HG02840 (cell line): ENCODE results near the gene MAP2K3.

Experiments used
- ATAC-seq: cut with Tn5 transposase; IDR thresholded peaks from one replicate; pipeline ENCODE4 v1.9.1; 2021; ENCODE audit warnings: mild to moderate bottlenecking, moderate library complexity, moderate number of reproducible peaks; ENCODE audit not compliant: unreplicated experiment, low FRiP score

The MAP2K3 gene

DNA sequence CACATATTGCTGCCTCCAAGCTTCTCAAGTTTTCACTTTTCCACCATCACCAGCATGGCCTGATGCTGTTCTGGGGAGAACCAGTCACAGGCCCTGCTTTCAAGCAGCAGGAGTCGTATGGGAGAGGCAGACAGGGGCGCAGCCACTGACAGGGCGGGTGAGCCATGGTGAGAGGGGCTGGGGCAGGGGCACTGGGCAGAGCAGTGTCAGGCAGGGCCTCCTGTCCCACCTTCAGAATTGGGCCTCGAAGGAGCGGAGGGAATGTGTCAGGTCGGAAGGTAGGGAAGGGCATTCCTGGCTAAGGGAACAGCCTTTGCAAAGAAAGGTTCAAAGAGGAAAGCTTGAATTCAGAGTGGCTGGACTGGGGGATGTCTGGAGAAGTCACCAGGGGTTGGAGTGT lies 4.9 kb upstream of the MAP2K3 start:
- ATAC-seq, result no peak

DNA sequence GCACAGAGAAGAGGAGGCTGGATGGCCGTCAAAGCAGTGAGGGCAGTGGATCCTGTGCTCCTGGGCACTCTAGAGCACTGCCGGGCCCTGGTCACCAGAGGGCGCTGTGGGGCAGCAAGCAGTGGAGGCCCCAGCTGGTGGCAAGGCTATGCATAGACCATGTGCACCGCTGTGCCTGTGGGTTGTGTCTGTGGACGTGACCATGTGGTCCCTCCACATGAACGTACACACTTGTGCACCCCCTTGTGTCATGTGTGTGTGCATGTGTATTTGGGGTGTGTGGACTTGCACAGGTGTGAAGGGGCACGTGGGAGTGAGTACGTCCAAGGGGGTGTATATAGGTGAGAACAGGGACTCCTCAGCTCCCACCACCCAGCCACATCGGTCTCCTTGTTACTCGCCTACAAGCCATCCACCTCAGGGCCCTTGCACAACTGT lies 4.4 kb upstream of the MAP2K3 start:
- ATAC-seq, result no peak

DNA sequence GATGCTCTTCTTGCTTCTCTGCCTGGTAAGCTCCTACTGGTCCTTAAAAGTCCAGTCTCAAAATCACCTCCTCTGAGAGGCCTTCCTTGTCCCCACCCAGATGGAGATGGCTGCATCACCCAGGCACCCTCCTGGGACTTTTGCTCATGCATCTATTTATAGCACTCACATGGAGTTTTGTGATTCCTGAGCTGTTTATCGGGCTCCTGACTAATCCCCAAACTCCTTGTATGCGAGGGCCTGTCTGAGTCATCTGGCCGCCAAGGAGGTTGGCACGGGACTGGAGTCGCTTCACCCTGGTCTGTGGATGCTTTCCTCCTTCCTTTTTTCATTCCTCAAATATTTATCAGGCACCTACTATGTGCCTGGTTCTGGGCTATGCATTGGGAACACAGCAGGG lies 2.3 kb upstream of the MAP2K3 start:
- ATAC-seq, result no peak

DNA sequence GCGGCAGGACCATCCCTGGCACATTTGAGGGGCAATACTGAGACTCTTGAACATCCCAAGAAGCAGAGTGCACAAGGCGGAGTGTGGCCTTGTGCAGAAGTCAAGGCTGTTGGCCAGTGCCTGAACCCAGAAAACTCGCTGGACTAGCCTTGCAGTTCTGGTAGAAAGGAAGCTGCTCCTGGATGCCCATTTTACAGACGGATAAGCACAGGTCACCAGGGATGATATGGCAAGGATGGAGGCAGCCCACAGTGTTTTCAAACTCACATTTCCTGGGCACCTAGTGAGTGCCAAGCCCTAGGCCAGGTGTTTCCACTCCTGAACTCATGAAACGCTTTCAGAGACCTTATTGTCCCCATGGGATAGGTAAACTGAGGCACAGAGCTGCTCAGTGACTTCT lies 1.7 kb upstream of the MAP2K3 start:
- ATAC-seq, result no peak

DNA sequence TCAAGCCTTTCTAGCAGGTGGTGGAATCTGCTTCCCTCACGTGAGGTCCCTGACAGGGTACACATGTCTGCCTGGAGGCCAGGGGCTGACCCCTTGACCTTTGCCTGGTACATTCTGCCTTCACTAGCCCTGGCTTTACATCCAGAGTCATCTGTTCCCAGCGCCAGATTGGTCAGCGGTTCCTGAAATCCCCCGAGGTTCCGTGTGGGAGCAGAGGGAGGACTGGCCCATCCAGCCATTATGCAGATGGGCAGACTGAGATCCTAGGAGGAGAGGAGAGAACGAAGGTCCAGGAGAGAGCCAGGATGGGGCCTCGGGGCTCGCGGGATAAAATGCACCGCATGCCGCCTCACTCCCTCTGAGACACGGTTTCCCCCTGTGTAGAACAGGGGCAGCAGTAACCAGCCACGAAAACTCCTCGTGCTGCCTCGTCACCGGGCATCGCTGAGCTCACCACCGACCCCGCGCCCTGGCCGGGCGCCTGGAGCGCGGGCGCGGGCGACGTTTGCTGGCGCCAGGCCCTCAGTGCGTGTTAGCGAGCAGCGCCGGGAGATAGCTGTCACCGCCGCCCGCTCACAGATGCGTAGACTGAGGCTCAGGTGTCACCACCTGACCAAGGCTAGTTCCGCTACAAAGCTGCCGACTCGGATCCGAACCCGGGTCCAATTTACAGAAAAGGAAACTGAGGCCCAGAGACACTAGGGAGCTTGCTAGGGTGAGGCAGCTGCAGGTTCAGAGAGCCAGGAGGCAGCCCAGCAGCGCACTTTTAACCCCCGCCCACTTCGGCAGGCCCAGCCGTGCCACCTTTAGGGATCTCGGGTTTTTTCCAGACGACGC lies 811 bp upstream of the MAP2K3 start:
- peak; percentile 10 for ATAC-seq

DNA sequence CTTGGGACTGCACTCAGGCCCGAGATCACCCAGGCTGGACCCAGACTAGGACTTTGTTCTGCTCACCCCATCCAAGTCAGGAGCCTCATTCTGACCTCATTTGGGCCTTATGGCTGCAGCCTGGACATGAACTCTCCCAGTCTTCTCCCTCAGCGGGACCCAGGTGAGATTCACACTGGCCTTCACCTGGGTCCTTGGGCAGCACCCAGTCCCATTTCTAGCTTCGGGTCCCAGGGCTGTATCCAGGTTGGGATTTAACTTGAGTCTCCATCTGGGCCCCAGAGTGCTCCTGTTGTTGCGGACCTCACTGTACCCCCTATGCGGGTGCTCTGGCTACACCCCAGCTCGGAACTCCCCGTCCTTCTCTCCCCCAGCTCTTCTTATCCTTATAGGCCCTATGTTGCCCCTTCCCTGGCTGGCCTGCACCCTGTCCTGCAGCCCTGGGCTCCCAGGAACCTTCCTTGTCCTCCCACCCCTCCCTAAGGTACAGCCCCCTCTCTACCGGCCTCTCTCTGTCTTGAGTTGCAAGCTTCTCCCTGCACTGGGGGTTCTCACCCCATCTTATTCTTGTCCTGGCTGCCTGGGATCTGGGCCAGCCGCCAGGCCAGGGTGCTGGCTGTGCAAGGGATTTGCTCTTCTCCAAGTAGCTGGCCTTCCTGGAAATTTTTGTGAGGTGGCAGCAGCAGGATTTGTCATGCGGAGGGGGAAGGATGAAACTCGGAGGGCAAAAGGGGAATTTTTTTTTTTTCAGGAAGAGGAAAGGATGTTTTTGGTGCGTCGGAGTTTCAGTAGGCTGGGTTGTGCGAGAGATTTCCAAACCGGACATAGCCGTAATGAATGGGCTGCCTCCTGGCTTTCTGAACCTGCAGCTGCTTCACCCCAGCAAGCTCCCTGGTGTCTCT lies 904 bp downstream of the MAP2K3 start:
- no peak for ATAC-seq

DNA sequence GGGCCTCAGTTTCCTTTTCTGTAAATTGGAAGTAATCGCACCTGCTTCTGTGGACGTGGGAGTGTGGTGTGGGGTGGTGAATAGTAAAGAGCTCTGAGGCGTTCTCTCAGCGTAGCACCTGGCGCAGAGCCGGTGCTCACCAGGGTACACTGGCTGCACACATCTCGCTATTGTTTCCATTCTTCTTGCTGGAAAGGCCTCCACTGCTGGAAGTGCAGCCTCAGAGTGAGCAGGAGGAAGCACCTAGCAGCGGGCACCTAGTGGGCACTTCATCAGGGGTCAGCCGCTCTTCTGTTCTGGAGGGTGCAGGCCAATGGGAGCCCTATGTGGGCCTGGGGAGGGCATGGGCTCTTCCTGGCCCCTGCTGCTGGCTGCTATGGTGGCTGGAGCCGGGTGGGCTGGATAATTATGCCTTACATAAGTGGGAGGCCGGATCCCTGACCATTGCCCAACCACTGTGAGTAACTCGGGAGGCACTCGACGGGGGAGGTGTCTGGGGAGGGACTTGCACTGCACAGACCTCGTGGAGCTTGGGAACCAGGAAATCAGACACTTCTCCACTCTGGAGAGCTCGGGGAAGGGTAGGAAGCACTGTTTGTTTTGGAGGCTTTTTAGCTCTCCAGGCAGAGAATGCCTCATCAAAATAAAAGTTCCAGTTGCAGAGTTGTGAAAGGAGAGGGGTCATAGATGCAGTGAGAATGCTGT lies 1.7 kb downstream of the MAP2K3 start:
- no peak for ATAC-seq

DNA sequence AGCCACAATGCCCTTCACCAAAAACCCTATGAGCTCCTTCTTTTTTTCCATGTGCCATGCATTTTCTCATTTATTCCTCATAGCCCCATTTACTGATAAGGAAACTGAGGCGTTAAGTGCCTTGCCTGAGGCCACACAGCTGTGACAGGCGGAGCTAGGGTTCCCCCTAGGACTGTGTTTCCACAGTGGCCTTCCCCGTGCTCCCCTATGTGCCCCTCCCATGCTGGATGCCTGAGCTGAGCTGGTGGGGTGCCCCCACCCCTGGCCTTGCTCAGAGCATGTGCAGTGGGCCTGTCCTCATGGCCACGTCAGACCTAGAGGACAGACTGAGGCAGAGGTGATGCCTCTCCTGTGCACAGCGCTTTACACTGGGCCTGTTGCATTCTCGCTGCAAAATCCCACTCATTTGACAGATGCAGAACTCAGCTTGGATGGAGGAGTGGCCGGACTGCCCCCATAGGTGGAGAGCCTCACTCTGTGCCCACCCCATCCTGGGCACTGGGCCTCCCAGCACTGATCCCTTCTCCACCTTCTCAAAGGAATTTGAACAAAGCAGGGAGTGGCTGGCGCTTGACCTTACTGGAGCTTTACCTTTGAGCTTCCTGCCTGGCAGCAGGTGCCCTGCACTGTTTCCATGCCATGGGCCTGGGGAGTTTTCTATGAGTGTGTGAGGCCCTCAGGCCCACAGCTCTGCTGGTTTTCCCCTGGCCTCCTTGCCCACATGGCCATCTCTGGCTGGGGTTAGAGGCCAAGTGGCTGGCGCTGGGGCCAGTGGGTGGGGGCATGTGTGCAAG lies 2.6 kb downstream of the MAP2K3 start:
- no peak for ATAC-seq

DNA sequence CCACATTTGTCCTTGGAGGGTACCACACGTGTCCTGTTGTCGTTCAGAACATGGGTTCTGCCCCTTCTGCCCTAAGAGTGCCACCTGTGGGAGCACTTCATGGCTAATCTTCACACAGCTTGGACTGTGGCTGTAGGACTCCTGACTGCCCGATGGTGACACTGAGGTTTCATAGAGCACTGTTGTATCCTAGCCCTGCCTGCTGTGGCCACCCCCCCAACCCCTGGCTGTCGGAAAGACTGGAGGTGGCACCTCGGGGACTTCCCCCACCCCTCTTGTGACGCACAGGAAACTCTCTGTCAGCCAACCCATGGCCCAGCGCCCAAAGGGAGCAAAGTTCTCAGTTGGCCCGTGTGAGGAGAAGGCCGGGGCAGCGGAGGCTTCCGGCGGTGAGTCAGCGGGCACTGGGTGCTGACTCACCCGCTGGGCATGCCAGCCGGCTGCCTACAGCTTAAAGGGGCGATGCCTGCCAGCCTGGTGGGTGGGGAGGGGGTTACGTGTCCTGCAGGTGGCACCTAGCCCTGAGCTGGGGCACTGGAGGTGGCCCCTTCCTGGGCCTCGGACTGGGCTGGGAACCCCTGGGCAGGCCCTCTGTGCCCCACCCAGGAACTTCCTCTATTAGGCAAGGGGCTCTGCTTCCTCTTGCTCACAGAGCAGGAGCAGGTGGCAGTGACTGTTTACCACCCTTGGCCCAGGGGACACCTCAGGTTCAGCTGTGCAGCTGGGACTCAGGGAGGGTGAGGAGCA lies 3.4 kb downstream of the MAP2K3 start:
- no peak for ATAC-seq

DNA sequence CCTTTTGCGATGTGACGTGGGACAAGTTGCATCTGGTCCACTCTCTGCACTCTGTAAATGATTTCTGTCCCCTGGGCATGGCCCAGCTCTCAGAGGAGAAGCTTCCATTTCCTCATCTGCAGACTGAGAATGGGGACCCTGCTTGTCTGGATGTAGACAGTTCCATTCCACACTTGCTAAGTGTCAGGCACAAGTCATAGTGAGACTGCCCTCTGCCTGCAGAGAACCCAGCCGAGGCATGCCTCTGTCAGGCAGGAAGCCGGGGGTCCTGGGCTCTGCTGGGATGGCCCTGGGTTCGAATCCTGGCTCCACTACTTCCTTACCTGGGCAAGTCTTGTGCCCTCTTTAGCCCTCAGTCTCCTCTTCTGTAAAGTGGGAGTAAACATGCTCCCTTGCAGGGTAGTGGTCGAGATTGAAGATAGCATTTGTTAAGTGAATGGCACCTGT lies 4.1 kb downstream of the MAP2K3 start:
- ATAC-seq, result no peak

DNA sequence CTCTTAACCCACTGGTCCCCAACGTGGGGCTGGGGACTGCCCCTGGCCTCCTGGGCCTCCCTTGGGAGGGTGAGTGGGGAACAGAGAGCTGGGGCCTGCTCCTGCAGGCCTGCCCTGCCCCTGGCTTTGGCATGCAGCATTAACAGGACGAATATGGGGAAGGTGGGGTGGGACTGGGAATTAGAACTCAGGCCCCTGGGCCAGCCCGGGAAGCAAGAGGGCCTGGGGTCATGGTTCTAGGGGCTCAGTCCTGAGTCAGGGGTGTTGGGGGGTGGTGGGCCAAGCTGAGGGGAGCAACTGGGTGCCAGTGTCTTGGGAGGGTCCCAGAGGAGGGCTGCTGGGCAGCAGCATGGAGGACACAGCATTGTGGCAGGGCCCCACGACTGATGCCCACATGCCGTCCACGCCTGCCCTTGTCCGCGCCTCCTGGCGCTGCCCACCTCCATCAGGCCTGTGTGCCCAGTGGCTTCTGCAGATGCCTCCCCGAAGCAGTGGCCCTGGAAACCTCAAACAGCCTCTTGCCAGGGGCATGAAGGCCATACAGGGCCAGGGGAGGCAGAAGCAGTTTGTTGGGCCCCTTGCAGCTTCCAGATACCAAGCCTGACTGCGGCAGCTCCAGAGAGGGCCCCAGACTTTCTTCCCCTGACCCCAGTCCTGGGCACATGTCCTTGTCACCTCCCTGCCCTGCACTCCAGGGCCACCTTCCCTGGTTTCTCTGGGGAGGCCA lies 4.8 kb downstream of the MAP2K3 start:
- no peak for ATAC-seq

DNA sequence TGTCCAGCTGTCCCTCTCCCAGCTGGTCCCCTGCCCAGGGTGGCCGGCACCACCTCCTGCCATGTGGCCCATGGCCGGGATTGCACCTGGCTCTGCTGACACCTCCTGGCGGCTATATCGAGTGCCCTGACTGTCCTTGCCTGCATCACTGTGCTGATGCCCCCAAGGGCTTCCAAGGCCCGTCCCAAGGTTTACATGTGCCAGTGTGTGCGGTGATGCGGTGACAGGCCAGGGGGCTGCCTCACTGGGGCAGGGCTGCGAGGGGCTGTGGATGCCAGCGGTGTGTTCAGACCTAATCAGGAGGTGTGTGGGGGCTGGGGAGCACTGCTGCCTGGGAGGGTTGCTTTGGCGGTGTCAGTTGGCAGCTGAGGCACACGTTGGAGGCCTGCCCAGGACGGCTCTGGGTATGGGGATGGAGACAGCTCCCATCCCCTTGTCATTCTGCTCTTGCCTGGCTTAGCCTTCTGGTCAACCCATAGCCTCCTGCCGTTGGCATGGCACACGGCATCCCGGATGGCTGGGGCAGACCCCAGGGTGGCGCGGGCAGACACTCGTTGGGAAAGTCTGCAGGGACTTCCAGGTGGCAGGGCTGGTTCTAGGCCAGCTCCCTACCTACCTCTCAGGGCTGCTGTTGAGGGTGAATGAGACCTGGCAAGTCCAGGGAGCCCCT lies 5.5 kb downstream of the MAP2K3 start:
- no peak for ATAC-seq

DNA sequence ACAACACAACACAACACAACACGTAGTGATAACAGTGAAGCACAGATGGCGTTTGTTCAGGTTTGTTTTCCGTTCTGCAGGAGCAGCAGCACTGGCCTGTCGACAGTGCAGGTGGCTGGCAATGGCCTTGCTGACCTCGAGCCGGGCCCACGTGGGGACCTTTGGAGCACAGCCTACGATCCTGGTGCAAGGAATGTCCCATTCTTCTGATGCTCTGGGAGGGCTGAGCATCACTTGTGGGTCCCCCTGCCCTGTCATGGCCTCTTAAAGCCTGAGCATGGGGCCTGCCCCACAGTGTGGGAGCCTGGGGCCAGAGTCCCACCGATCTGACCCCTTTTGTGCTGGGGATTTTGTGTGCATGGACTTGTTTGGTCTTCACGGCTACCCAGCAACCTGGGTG lies 6.8 kb downstream of the MAP2K3 start:
- ATAC-seq, result no peak

DNA sequence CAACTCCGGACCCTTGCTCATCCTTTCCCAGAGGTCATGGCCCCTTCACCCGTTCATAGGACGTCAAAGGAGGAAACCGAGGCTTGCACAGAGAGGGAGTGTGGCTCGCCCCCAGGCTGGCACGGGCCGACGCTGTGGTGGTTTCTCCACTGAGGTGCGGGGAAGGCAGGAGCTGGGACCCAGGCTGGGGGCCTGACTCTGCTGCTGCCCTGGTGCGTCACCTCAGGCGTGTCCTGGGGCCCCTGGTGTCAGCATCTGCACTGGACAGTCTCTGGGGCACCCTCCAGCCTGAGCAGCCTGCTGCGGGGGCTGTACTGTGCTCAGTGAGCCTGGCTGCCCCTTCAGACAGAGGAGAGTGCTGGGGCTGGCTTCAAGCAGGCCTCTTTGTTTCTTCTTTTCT lies 7.4 kb downstream of the MAP2K3 start:
- no peak for ATAC-seq

DNA sequence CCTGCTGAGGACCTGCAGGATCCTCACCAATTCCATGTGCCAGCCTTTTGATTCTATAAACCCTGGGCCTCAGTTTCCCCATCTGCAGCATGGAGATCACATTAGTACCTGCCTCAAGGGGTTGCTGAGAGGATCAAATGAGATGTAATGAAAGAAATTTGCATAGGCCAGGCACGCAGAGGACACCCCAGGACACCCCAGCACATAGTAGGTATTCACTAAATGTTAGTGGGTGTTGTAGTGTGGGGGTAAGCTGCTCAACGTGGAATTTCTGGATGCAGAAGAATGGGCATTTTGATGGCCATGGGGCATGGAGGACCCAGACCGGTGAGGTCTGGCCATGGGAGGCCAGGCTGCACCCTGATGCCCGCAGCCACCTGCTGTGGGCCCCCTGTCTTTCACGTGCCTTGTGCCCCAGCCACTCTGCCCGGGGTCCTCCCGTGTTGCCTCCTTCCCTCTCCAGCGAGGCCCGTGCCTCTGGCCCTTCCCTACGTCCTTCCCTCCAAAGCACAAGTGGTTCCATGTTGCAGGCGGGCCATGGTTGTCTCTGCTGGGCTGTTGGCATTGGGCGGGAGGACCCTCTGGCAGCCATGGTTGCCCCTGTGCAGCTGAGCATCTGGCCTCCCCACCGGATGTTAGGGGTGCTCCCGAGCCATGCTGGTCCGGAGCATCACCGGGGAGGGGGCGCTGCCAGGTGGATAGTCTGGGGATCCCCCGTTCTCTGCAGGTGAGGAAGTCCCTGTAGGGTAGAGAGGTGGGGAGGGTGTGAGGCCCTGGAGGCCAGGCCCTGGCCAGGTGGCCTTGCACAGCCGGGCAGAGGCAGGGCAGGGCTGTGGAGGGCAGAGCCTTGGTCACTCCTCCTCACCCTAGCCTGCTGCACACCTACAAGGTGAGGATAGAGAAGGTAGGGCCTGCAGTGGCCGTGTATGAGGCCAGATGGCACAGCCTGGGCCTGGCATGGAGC lies 8.6 kb downstream of the MAP2K3 start:
- no peak for ATAC-seq

DNA sequence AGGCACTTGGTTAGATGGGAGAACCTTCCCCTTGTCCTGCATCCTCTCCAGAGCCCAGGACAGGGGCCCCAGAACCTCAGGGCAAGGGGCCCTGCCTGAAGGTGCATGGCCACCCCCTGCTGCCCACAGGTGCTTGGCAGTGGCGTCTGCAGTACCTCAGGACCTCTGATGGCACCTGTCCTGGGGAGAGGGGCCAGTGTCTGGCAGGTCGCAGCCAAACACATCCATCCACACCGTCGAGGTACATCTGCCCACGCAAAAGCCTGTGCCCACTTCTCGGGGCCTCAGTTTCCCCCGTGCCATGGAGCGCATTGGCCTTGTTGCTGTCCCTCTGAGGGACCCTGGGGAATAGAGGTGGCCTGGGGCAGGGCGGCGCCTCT lies 9.3 kb downstream of the MAP2K3 start:
- ATAC-seq, result no peak
